Endothelial cell of umbilical vein (primary cell): ENCODE data around the gene CEMIP. TPM values are rescaled to one million over a fixed set of nuclear protein-coding genes. Genes with fewer than 3 reads are reported as not detected.

Source experiments
- BruUV-seq: library from RNA; stranded (reverse); fragments of 400-500 nt; replicated peaks from 2 replicates; lab custom pipeline; 2021; lab: Mats Ljungman, UMichigan
- CTCF ChIA-PET: fragments of 300-600, 350-600 bp; sonication (Branson Sonifier 250); formaldehyde crosslinking; loops from one replicate; lab custom pipeline; 2021; ENCODE audit warnings: antibody characterized with exemption, inconsistent platforms; lab: Charles Lee
- POLR2A ChIA-PET: fragments of 300-600, 350-600 bp; sonication (Branson Sonifier 250); formaldehyde crosslinking; loops from one replicate; lab custom pipeline; 2021; ENCODE audit warnings: antibody characterized with exemption, inconsistent platforms; lab: Charles Lee
- DNase-seq: peaks from one replicate; pipeline ENCODE4 v3.0.0-alpha.2; 2011; ENCODE audit warnings: low read depth, low spot score
- FAIRE-seq: peaks from 2 replicates; lab custom pipeline; 2011; peaks lifted over from hg19 to GRCh38; lab: Jason Lieb, UNC
- H2AFZ ChIP-seq: 2 replicates; pipeline ENCODE4 v1.6.0; 2012; ENCODE audit warnings: low read depth, low read length, control low read depth, inconsistent platforms
- H3K27ac ChIP-seq: 2 replicates; pipeline ENCODE4 v1.5.1; 2011; ENCODE audit warnings: low read depth, mild to moderate bottlenecking, control low read depth, low read length, moderate library complexity; ENCODE audit not compliant: insufficient read depth
- H3K27me3 ChIP-seq, 2 experiments: 2 replicates each; pipeline versions ENCODE4 v1.6.0 to v1.6.1; 2011; ENCODE audit warnings: low read length in 2 of 2, mixed read lengths in 1 of 2; ENCODE audit not compliant: control insufficient read depth in 2 of 2, insufficient read depth in 2 of 2
- H3K36me3 ChIP-seq, 2 experiments: 2 replicates in 1 of 2; 3 replicates in 1 of 2; pipeline ENCODE4 v1.5.1; 2011; ENCODE audit warnings: low read length in 2 of 2, mild to moderate bottlenecking in 1 of 2, moderate library complexity in 1 of 2; ENCODE audit not compliant: control insufficient read depth in 2 of 2, insufficient read depth in 2 of 2; ENCODE audit errors: extremely low read depth in 1 of 2
- H3K4me1 ChIP-seq: 3 replicates; pipeline ENCODE4 v1.5.1; 2011; ENCODE audit warnings: mild to moderate bottlenecking, low read length; ENCODE audit not compliant: control insufficient read depth, insufficient read depth; ENCODE audit errors: extremely low read depth
- H3K4me2 ChIP-seq: 2 replicates; pipeline ENCODE4 v1.6.1; 2011; ENCODE audit warnings: low read length, control low read depth, mixed read lengths; ENCODE audit not compliant: insufficient read depth
- H3K4me3 ChIP-seq, 3 experiments: fragments of 200-600 bp in 1 of 3; sonication (generic), shearing (Covaris generic) in 1 of 3; replicated peaks in 1 of 3; 2 replicates each; pipeline ENCODE4 v1.5.1; 2011 to 2016; ENCODE audit warnings: control low read depth in 3 of 3, low read length in 3 of 3, mild to moderate bottlenecking in 2 of 3, inconsistent platforms in 1 of 3, low read depth in 1 of 3, moderate library complexity in 1 of 3; ENCODE audit not compliant: insufficient read depth in 1 of 3
- H3K79me2 ChIP-seq: 2 replicates; pipeline ENCODE4 v1.6.0; 2012; ENCODE audit warnings: low read length, inconsistent platforms; ENCODE audit not compliant: control insufficient read depth, insufficient read depth
- H3K9ac ChIP-seq: replicated peaks from 2 replicates; pipeline ENCODE3; 2011; ENCODE audit warnings: low read length, control low read depth; ENCODE audit not compliant: insufficient read depth; ENCODE audit errors: extremely low read depth
- H3K9me1 ChIP-seq: replicated peaks from 3 replicates; pipeline ENCODE4 v1.6.0; 2011; ENCODE audit warnings: mild to moderate bottlenecking, low read length; ENCODE audit not compliant: control insufficient read depth, insufficient read depth; ENCODE audit errors: extremely low read depth
- H3K9me3 ChIP-seq: replicated peaks from 2 replicates; pipeline ENCODE4 v1.5.1; 2012; ENCODE audit warnings: low read length, inconsistent platforms; ENCODE audit not compliant: control insufficient read depth, insufficient read depth
- H4K20me1 ChIP-seq: replicated peaks from 2 replicates; pipeline ENCODE3; 2011; ENCODE audit warnings: mild to moderate bottlenecking, low read length; ENCODE audit not compliant: control insufficient read depth, insufficient read depth; ENCODE audit errors: extremely low read depth
- EZH2 ChIP-seq: IDR thresholded peaks from 2 replicates; pipeline ENCODE4 v1.6.1; 2012; ENCODE audit warnings: borderline replicate concordance, low read depth, mild to moderate bottlenecking, moderate library complexity, low read length, inconsistent platforms; ENCODE audit not compliant: severe bottlenecking
- FOS ChIP-seq: IDR thresholded peaks from 2 replicates; pipeline ENCODE4 v1.6.1; 2011; ENCODE audit warnings: mild to moderate bottlenecking, low read length, moderate library complexity, borderline replicate concordance; ENCODE audit not compliant: insufficient read depth
- GATA2 ChIP-seq: IDR thresholded peaks from 2 replicates; pipeline ENCODE4 v1.7.0; 2011; ENCODE audit warnings: low read depth, mild to moderate bottlenecking, moderate library complexity, mixed read lengths, low read length; ENCODE audit not compliant: insufficient read length, insufficient read depth
- JUN ChIP-seq: IDR thresholded peaks from 2 replicates; pipeline ENCODE4 v1.6.1; 2011; ENCODE audit warnings: borderline replicate concordance, low read depth; ENCODE audit not compliant: insufficient read length, insufficient read depth
- MYC ChIP-seq: IDR thresholded peaks from one replicate; pipeline ENCODE4 v1.6.1; 2011; ENCODE audit warnings: mild to moderate bottlenecking, low read depth, low read length
- POLR2A ChIP-seq: IDR thresholded peaks from 2 replicates; pipeline ENCODE4 v1.6.1; 2012; ENCODE audit warnings: low read depth, mild to moderate bottlenecking, control low read depth, low read length
- POLR2AphosphoS5 ChIP-seq: IDR thresholded peaks from 2 replicates; pipeline ENCODE4 v1.6.1; 2012; ENCODE audit warnings: low read depth, mild to moderate bottlenecking, control low read depth, low read length, moderate library complexity; ENCODE audit not compliant: insufficient read depth
- dilution Hi-C: fragments of 300-500 bp; cut with MboI; formaldehyde crosslinking; loops from one replicate; pipeline ENCODE4 v1.15.0; 2019; ENCODE audit warnings: low sequenced_read_pairs; ENCODE audit not compliant: extremely low pct_ligation_motif_present
- intact Hi-C: fragments of 100-400 bp; cut with micrococcal nuclease; formaldehyde crosslinking; loops from one replicate; pipeline ENCODE4 v1.10.0; 2022
- polyA plus RNA-seq, 4 experiments: library from polyadenylated mRNA; depleted of rRNA in 3 of 4; stranded (reverse) in 3 of 4; unstranded in 1 of 4; fragments of >200 nt; gene quantifications; 2 replicates each; pipeline versions ENCODE4 v1.2.1 to v1.2.3, GENCODE V29; 2011 to 2012; ENCODE audit warnings: missing spikeins in 1 of 4
- total RNA-seq: library from RNA; stranded (reverse); gene quantifications from 2 replicates; pipeline ENCODE4 v1.2.3, GENCODE V29; 2021
- TF ChIP-seq, protein P1 (sequence below), 2 donors: IDR thresholded peaks; 1 replicate in 1 of 2; 2 replicates in 1 of 2; pipeline ENCODE4 v1.5.1; 2011; ENCODE audit warnings: low read length in 2 of 2, mild to moderate bottlenecking in 2 of 2, moderate library complexity in 2 of 2, control low read depth in 1 of 2, inconsistent platforms in 1 of 2, low read depth in 1 of 2; ENCODE audit not compliant: insufficient read depth in 1 of 2; ENCODE audit errors: extremely low read depth in 1 of 2
- TF ChIP-seq, protein P2 (sequence below): IDR thresholded peaks from 2 replicates; pipeline ENCODE4 v1.6.1; 2011; ENCODE audit not compliant: insufficient read depth, insufficient read length

The CEMIP gene
- total and polyA plus RNA-seq, 2 donors (not counting 3 experiments of a cell fraction or from before 2014, with no cell fraction given): 0.01 TPM; not detected in 1

DNA sequence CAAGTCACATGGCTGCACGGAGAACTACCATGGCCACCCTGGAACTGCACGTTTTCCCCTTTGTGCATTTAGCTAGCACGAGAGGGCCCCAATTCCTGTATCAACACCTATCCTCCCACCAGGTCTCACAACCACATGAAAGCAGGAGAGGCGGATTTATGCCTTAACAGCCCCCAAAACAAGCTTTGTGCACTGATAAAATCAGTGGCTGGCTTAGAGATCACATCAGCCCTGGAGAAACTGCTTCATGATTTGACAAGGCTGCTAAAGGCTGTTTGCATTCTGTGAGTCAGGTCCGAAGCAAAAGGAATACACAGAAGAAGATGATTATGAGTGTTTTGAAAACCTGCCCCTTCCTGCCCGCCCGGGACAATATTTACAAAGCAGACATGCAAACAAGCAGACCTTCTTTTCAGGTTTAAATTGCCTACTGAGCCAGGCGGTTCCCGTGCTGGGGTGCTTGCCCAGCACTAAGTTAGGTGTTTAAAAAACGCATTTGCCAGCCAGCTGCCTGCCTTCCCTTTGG lies 25.9 kb downstream of the CEMIP start:
- no peaks in the 10 kb centered on the region for H3K27me3 ChIP-seq
- DNase-seq (no peak), FAIRE-seq (no peak)
- no peaks in the 10 kb centered on the region for H3K36me3 ChIP-seq
- TF ChIP-seq GATA2: no peak
- TF ChIP-seq POLR2A: no peak
- no peak for TF ChIP-seq EZH2
- TF ChIP-seq MYC: no peak
- H3K9ac ChIP-seq: no peak overlapping the region
- no TSS peak for BruUV-seq
- no peak overlapping the region for H3K4me2 ChIP-seq
- dilution Hi-C loops: no loop called here
- H4K20me1 ChIP-seq: no peaks in the 10 kb centered on the region
- CTCF ChIA-PET: interaction anchor here (1.6 kb wide), 1 partner anchor 11 kb away, joined by 4 read pairs; no protein-coding TSS in a partner anchor
- H3K9me1 ChIP-seq: no peaks in the 10 kb centered on the region
- H3K4me3 ChIP-seq: no peak overlapping the region
- H3K27ac ChIP-seq: no peak overlapping the region
- intact Hi-C loops: no loop called here
- peaks cover 11% of the 10 kb centered on the region for H3K4me1 ChIP-seq
- POLR2A ChIA-PET: no interaction called here
- no peaks in the 10 kb centered on the region for H3K79me2 ChIP-seq
- no peaks in the 10 kb centered on the region for H3K9me3 ChIP-seq
- no peak overlapping the region for H2AFZ ChIP-seq

DNA sequence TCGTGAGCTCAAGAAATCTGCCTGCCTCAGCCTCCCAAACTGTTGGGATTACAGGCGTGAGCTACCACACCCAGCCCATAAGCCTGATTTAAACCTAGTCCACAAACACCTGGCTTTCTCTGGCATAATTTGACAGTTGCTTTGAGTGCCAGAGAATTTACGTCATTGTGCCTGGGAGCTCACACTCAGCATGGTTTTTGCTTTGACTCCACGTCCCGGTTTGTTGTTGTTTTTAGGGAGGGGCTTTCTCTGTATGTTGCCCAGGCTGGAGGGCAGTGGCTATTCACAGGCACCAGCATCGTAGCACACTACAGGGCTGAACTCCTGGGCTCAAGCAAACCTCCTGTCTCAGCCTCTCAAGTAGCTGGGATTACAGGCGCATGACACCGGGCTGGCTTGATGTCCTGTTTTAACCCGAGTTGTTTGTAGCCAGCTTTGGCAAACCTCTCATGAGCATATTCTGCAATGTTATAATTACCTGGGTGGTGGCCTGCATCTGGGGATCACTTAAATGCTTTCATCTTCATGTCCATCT lies 32.7 kb downstream of the CEMIP start:
- ChIA-PET POLR2A (no interaction called here), CTCF (interaction anchor here (0.8 to 1.4 kb wide), 2 partner anchors 35 to 244 kb away, joined by 3 to 4 read pairs; no protein-coding TSS in a partner anchor)
- Histone ChIP-seq H3K27me3 (no peaks in the 10 kb centered on the region), H4K20me1 (no peaks in the 10 kb centered on the region), H2AFZ (no peak overlapping the region), H3K9me3 (no peaks in the 10 kb centered on the region), H3K36me3 (no peaks in the 10 kb centered on the region), H3K9me1 (no peaks in the 10 kb centered on the region), H3K9ac (no peak overlapping the region), H3K27ac (no peak overlapping the region), H3K4me3 (no peak overlapping the region), H3K79me2 (no peaks in the 10 kb centered on the region), H3K4me2 (no peak overlapping the region), H3K4me1 (no peaks in the 10 kb centered on the region)
- dilution Hi-C loops (no loop called here), intact Hi-C loops (no loop called here)
- FAIRE-seq (no peak), DNase-seq (no peak)
- no TSS peak for BruUV-seq
- TF ChIP-seq POLR2A (no peak), POLR2AphosphoS5 (no peak), FOS (no peak), JUN (no peak), MYC (no peak), GATA2 (no peak), EZH2 (no peak)
- TF ChIP-seq, protein P1, sequence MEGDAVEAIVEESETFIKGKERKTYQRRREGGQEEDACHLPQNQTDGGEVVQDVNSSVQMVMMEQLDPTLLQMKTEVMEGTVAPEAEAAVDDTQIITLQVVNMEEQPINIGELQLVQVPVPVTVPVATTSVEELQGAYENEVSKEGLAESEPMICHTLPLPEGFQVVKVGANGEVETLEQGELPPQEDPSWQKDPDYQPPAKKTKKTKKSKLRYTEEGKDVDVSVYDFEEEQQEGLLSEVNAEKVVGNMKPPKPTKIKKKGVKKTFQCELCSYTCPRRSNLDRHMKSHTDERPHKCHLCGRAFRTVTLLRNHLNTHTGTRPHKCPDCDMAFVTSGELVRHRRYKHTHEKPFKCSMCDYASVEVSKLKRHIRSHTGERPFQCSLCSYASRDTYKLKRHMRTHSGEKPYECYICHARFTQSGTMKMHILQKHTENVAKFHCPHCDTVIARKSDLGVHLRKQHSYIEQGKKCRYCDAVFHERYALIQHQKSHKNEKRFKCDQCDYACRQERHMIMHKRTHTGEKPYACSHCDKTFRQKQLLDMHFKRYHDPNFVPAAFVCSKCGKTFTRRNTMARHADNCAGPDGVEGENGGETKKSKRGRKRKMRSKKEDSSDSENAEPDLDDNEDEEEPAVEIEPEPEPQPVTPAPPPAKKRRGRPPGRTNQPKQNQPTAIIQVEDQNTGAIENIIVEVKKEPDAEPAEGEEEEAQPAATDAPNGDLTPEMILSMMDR (IDR thresholded peaks at IDR 0.05; ENCODE audit: extremely low read depth in 1 of 2, insufficient read depth in 1 of 2, low read depth in 1 of 2, low read length in 2 of 2): no peak
- TF ChIP-seq, protein P2, sequence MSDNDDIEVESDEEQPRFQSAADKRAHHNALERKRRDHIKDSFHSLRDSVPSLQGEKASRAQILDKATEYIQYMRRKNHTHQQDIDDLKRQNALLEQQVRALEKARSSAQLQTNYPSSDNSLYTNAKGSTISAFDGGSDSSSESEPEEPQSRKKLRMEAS: no peak
